Activated naive CD4-positive, alpha-beta T cell treated with anti-CD3 and anti-CD28 coated beads, Interleukin-2, amount 50 U/mL, for 24 hours (primary cell): ENCODE results near the gene SRGN.

Experiments used
- H3K27ac Mint-ChIP-seq: one replicate; pipeline ENCODE4 v1.8.0; 2021; ENCODE audit warnings: mild to moderate bottlenecking, mixed read lengths
- H3K27me3 Mint-ChIP-seq: one replicate; pipeline ENCODE4 v1.8.0; 2021; ENCODE audit warnings: mixed read lengths
- H3K36me3 Mint-ChIP-seq: one replicate; pipeline ENCODE4 v1.8.0; 2021; ENCODE audit warnings: mixed read lengths
- H3K4me1 Mint-ChIP-seq: one replicate; pipeline ENCODE4 v1.8.0; 2021; ENCODE audit warnings: mixed read lengths
- H3K4me3 Mint-ChIP-seq: one replicate; pipeline ENCODE4 v1.8.0; 2021; ENCODE audit warnings: mild to moderate bottlenecking, mixed read lengths
- H3K9me3 Mint-ChIP-seq: one replicate; pipeline ENCODE4 v1.8.0; 2021; ENCODE audit warnings: mixed read lengths

SRGN gene

DNA sequence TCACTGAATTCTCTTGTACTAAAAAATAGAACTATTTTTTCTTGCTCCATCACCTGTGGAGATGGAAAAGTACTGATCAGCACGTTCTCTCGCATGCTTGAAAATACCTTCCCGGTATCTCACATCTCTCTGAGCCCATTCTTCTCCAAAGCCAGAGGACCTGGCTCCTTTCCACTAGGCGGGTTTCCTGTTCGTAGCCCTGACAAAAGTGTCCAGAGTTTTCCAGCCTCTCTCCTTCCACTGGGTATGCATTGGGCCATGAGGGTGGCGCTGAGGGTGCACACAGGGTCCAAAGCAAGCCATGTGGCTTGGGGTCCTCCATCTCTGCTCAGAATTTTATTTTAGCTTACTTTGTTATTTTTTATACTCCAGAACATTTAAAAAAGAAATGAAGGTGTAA is 16.3 kb upstream of the SRGN start:
- Mint-ChIP-seq H3K4me3 (no peak overlapping the region), H3K4me1 (peaks cover 8% of the 10 kb centered on the region), H3K36me3 (no peaks in the 10 kb centered on the region), H3K9me3 (no peaks in the 10 kb centered on the region), H3K27ac (no peak overlapping the region), H3K27me3 (no peaks in the 10 kb centered on the region)

DNA sequence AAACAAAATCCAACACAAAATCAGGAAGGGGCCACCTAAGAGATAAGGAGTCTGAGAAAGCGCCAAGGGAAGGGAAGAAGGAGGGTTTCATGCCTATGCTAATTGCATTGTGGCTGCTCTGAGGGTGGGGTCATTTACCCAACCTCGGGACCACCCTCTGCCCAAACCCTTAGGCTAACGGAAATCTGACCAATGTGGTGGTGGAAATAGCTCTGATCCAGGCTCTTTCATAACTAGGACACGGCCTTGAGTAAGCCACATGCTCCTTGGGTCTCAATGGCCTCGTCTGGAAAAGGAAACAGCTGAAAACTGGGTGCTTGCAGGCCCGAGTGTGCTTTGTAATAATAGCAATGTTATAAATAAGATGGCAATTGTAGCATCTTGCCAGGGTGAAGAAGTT is 14.9 kb upstream of the SRGN start:
- Mint-ChIP-seq H3K9me3 (no peaks in the 10 kb centered on the region), H3K36me3 (no peaks in the 10 kb centered on the region), H3K4me1 (peaks cover 8% of the 10 kb centered on the region), H3K27me3 (no peaks in the 10 kb centered on the region), H3K27ac (no peak overlapping the region), H3K4me3 (no peak overlapping the region)

GRCh38 chr10:69073736-69074364 is 14.1 kb upstream of the SRGN start:
- no peak overlapping the region for H3K27ac Mint-ChIP-seq
- peaks cover 8% of the 10 kb centered on the region for H3K4me1 Mint-ChIP-seq
- H3K36me3 Mint-ChIP-seq: no peaks in the 10 kb centered on the region

GRCh38 chr10:69074532-69074931 is 13.4 kb upstream of the SRGN start:
- no peaks in the 10 kb centered on the region for H3K27me3 Mint-ChIP-seq
- no peaks in the 10 kb centered on the region for H3K36me3 Mint-ChIP-seq
- H3K27ac Mint-ChIP-seq: no peak overlapping the region
- peaks cover 8% of the 10 kb centered on the region for H3K4me1 Mint-ChIP-seq
- H3K9me3 Mint-ChIP-seq: no peaks in the 10 kb centered on the region
- H3K4me3 Mint-ChIP-seq: no peak overlapping the region

More at GRCh38 chr10:69073736-69074364, 14.1 kb upstream of the SRGN start:
- Mint-ChIP-seq H3K27me3 (no peaks in the 10 kb centered on the region), H3K9me3 (no peaks in the 10 kb centered on the region), H3K4me3 (no peak overlapping the region)

DNA sequence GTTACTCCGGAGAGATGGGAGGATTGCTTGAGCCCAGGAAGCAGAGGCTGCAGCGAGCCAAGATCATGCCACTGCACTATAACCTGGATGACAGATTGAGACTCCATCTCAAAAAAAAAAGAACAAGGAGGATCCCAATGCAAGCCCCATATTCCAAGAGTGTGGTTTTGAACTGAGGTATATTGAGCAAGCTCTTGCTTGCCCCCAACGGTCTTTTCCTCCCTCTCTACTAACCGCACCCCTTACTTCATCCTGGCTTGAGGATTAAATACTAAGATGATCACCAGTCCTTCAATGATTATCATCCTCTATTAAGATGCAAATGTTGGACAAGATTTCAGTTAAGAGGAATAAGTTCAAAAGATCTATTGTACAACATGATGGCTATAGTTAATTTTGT is 12.5 kb upstream of the SRGN start:
- no peak overlapping the region for H3K4me3 Mint-ChIP-seq

GRCh38 chr10:69078311-69078710 is 9.6 kb upstream of the SRGN start:
- no peaks in the 10 kb centered on the region for H3K9me3 Mint-ChIP-seq
- H3K27me3 Mint-ChIP-seq: no peaks in the 10 kb centered on the region
- no peak overlapping the region for H3K27ac Mint-ChIP-seq
- H3K4me3 Mint-ChIP-seq: no peak overlapping the region
- peaks cover 2% of the 10 kb centered on the region for H3K4me1 Mint-ChIP-seq
- H3K36me3 Mint-ChIP-seq: no peaks in the 10 kb centered on the region

More for the DNA sequence above, 12.5 kb upstream of the SRGN start:
- Mint-ChIP-seq H3K4me1 (peaks cover 8% of the 10 kb centered on the region), H3K36me3 (no peaks in the 10 kb centered on the region), H3K9me3 (no peaks in the 10 kb centered on the region), H3K27me3 (no peaks in the 10 kb centered on the region), H3K27ac (no peak overlapping the region)

- Mint-ChIP-seq H3K4me1 (peaks cover 2% of the 10 kb centered on the region), H3K36me3 (no peaks in the 10 kb centered on the region), H3K9me3 (no peaks in the 10 kb centered on the region), H3K27me3 (no peaks in the 10 kb centered on the region), H3K4me3 (no peak overlapping the region), H3K27ac (peak overlapping the region; percentile 15)
Measured at GRCh38 chr10:69080226-69080625, 7.7 kb upstream of the SRGN start.

DNA sequence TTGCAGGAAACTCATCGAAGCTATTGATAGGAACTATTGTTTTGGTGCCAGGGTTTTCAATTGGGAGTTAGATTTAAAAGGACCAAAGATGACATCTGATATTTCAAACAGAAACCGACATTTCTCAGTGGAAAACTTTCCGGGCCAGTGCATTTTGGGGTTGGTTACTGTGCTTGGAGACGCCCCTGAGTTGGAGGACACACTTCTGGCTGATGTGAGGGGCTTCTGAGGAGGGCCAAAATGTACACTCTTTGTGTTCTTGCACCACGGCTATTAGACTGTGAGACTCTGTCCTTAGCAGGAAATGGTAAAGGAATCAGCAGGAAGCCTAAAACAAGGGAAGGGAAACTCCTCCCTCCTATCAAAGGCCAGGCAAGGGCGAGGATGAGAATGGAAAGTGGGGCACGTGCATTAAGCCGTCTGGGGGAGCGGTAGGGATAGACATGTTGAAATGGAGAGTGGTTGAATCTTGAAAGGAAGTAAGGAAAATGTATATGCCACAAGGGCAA is 1.8 kb upstream of the SRGN start:
- Mint-ChIP-seq H3K9me3 (no peaks in the 10 kb centered on the region), H3K4me3 (peak overlapping the region; percentile 87), H3K27ac (peak overlapping the region; percentile 99), H3K4me1 (peaks cover 44% of the 10 kb centered on the region), H3K36me3 (peaks cover 13% of the 10 kb centered on the region), H3K27me3 (no peaks in the 10 kb centered on the region)

- Mint-ChIP-seq H3K36me3 (peaks cover 21% of the 10 kb centered on the region), H3K4me3 (peak overlapping the region; percentile 94), H3K4me1 (peaks cover 62% of the 10 kb centered on the region)
Measured at GRCh38 chr10:69088471-69088769, 517 bp downstream of the SRGN start.

DNA sequence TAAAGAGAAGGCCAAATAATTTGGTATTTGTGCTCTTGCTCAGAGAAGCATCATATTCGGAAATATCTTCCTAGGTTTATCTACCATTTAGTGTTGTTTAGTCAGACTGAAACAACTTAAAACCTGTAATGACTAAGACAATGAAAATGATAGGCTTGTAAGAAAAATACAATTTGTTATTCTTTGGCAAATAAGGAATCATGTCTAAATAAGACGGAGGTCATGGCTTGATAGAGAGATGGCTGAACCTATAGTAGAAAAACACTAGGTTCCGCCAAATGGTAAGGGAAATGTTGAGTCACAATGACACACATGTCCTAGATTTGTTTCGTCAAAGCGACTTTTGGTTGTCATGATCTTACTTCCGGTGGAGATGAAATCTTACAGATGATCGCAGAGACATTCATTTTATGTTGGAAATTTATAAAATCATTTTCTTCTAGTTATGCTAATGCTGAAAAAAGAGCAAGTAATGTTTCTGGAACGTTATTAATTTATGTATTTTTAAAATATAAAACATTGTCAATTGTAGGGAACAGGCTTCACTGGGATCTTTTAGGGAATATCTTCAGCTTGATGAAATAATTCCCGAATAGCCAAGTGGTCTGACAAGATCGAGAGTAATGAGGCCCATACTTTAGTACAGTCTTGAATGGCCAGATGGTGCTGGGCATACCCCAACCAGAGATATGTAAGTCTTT is 1.0 kb downstream of the SRGN start:
- H3K4me1 Mint-ChIP-seq: peaks cover 65% of the 10 kb centered on the region

More at GRCh38 chr10:69088471-69088769, 517 bp downstream of the SRGN start:
- Mint-ChIP-seq H3K27me3 (no peaks in the 10 kb centered on the region), H3K27ac (peak overlapping the region; percentile 98), H3K9me3 (no peaks in the 10 kb centered on the region)

DNA sequence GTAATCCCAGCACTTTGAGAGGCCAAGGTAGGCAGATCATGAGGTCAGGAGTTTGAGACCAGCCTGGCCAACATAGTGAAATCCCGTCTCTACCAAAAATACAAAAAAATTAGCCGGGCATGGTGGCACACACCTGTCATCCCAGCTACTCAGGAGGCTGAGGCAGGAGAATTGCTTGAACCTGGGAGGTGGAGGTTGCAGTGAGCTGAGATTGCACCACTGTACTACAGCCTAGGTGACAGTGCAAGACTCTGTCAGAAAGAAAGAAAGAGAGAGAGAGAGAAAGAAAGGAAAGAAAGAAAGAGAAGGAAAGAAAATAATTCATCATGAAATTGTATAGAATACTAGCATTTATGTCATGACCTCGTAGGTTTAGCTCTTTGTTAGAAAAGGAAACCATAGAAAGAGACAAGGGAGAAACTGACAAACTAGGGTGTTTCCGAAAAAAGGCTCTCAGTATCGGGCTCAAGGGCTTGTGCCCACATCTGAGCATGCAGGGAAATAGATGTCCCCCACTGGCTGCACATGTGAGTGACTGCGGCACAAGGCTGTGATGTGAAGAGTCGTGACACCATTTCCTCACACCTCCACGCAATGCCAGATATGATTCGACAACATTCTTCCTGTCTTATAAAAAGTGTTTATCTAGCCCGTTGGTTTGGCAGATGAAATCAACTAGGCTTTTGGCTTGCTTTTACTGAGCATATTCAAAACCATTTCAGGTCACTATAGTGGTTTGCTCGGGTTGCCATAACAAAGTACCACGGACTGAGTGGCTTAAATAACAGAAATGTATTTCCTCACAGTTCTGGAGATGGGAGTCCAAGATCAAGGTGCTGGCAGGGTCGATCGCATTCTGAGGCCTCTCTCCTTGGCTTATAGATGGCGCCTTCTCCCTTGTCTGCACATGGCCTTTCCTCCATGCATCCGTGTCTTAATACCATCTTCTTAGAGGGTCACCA is 2.0 kb downstream of the SRGN start:
- Mint-ChIP-seq H3K4me1 (peaks cover 67% of the 10 kb centered on the region), H3K27ac (peak overlapping the region; percentile 98), H3K4me3 (peak overlapping the region; percentile 94), H3K9me3 (no peaks in the 10 kb centered on the region), H3K36me3 (peaks cover 23% of the 10 kb centered on the region), H3K27me3 (no peaks in the 10 kb centered on the region)

More for the DNA sequence above, 1.0 kb downstream of the SRGN start:
- Mint-ChIP-seq H3K27me3 (no peaks in the 10 kb centered on the region), H3K4me3 (peak overlapping the region; percentile 94), H3K9me3 (no peaks in the 10 kb centered on the region), H3K27ac (peak overlapping the region; percentile 98), H3K36me3 (peaks cover 22% of the 10 kb centered on the region)

GRCh38 chr10:69090685-69091084 is 2.8 kb downstream of the SRGN start:
- Mint-ChIP-seq H3K9me3 (no peaks in the 10 kb centered on the region), H3K27me3 (no peaks in the 10 kb centered on the region), H3K36me3 (peaks cover 23% of the 10 kb centered on the region), H3K4me1 (peaks cover 64% of the 10 kb centered on the region), H3K4me3 (peak overlapping the region; percentile 94), H3K27ac (peak overlapping the region; percentile 98)

GRCh38 chr10:69091143-69091651 is 3.3 kb downstream of the SRGN start:
- H3K27ac Mint-ChIP-seq: peak overlapping the region; percentile 98
- peak overlapping the region; percentile 94 for H3K4me3 Mint-ChIP-seq
- H3K36me3 Mint-ChIP-seq: peaks cover 23% of the 10 kb centered on the region
- H3K27me3 Mint-ChIP-seq: no peaks in the 10 kb centered on the region
- H3K9me3 Mint-ChIP-seq: no peaks in the 10 kb centered on the region
- peaks cover 62% of the 10 kb centered on the region for H3K4me1 Mint-ChIP-seq

DNA sequence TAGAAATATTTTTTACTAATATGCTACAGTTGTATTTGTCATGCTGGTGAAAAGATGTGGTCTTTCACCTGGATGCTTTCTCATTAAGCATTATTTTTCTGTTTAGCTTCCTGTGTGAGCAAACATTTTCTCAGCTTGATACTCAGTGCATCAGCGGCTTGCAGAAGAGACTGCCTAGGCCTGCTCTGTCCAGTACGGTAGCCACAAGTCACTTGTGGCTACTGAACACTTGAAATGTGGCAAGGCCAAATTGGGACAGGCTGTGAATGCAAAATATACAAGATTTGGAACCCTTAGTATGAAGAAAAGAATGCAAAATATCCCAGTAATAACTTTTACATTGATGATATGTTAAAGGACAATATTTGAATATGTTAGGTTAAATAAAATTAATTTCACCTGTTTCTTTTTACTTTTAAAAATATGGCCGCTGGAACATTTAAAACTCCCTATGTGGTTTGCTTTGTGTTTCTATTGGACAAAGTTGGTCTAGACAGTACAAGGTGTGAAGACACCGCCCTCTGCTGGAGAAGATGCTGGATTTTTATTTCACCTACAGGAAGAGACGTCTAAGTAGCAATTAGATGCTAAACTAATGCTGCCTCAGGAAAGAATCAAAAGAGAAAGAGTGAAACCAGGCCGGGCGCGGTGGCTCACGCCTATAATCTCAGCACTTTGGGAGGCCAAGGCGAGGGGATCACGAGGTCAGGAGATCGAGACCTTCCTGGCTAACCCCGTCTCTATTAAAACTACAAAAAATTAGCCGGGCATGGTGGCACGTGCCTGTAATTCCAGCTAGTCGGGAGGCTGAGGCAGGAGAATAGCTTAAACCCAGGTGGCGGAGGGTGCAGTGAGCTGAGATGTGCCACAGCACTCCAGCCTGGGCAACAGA is 5.3 kb downstream of the SRGN start:
- no peaks in the 10 kb centered on the region for H3K27me3 Mint-ChIP-seq
- peak overlapping the region; percentile 65 for H3K4me3 Mint-ChIP-seq
- peaks cover 28% of the 10 kb centered on the region for H3K36me3 Mint-ChIP-seq
- peaks cover 60% of the 10 kb centered on the region for H3K4me1 Mint-ChIP-seq
- no peaks in the 10 kb centered on the region for H3K9me3 Mint-ChIP-seq
- H3K27ac Mint-ChIP-seq: peak overlapping the region; percentile 68
